HG03571 (cell line): Measurements from ENCODE around the gene EXT2.

Source experiments
- ATAC-seq: cut with Tn5 transposase; IDR thresholded peaks from one replicate; pipeline ENCODE4 v1.9.1; 2021; ENCODE audit not compliant: unreplicated experiment

The EXT2 gene

GRCh38 chr11:44083906-44084305 is 11.6 kb upstream of the EXT2 start:
- no peak for ATAC-seq

- no peak for ATAC-seq
Observed at GRCh38 chr11:44085330-44085729, 10.1 kb upstream of the EXT2 start.

- ATAC-seq, result no peak
Observed at GRCh38 chr11:44088377-44088776, 7.1 kb upstream of the EXT2 start.

- no peak for ATAC-seq
Observed at GRCh38 chr11:44088871-44089270, 6.6 kb upstream of the EXT2 start.

- ATAC-seq, result no peak
Observed at GRCh38 chr11:44090539-44090938, 4.9 kb upstream of the EXT2 start.

- peak; percentile 37 for ATAC-seq
Observed at GRCh38 chr11:44094260-44094868, 1.1 kb upstream of the EXT2 start.

- no peak for ATAC-seq
Observed at GRCh38 chr11:44096360-44097185, 1.1 kb downstream of the EXT2 start.

- no peak for ATAC-seq
Observed at GRCh38 chr11:44097821-44098220, 2.3 kb downstream of the EXT2 start.

GRCh38 chr11:44101098-44101497 is 5.6 kb downstream of the EXT2 start:
- ATAC-seq, result no peak

- ATAC-seq, result no peak
Observed at GRCh38 chr11:44104481-44105294, 9.2 kb downstream of the EXT2 start.

GRCh38 chr11:44108260-44108659 is 12.8 kb downstream of the EXT2 start:
- ATAC-seq, result no peak

GRCh38 chr11:44110231-44110679 is 14.8 kb downstream of the EXT2 start:
- ATAC-seq, result peak; percentile 78

- ATAC-seq, result no peak
Observed at GRCh38 chr11:44112091-44112821, 16.8 kb downstream of the EXT2 start.

GRCh38 chr11:44113018-44113417 is 17.5 kb downstream of the EXT2 start:
- no peak for ATAC-seq

GRCh38 chr11:44113572-44113971 is 18.1 kb downstream of the EXT2 start:
- no peak for ATAC-seq

GRCh38 chr11:44116234-44116830 is 20.9 kb downstream of the EXT2 start:
- no peak for ATAC-seq

- no peak for ATAC-seq
Observed at GRCh38 chr11:44120169-44120568, 24.7 kb downstream of the EXT2 start.

GRCh38 chr11:44125598-44125997 is 30.1 kb downstream of the EXT2 start:
- ATAC-seq, result no peak

GRCh38 chr11:44126304-44126703 is 30.8 kb downstream of the EXT2 start:
- ATAC-seq, result no peak

GRCh38 chr11:44127130-44127529 is 31.7 kb downstream of the EXT2 start:
- no peak for ATAC-seq

GRCh38 chr11:44128729-44129128 is 33.3 kb downstream of the EXT2 start:
- ATAC-seq, result no peak
